Kidney capillary endothelial cell (primary cell): ENCODE data around the gene ZNF22.

Source experiments
- DNase-seq: peaks from one replicate; pipeline ENCODE4 v3.0.0-alpha.2; 2018; ENCODE audit warnings: low spot score

The ZNF22 gene

DNA sequence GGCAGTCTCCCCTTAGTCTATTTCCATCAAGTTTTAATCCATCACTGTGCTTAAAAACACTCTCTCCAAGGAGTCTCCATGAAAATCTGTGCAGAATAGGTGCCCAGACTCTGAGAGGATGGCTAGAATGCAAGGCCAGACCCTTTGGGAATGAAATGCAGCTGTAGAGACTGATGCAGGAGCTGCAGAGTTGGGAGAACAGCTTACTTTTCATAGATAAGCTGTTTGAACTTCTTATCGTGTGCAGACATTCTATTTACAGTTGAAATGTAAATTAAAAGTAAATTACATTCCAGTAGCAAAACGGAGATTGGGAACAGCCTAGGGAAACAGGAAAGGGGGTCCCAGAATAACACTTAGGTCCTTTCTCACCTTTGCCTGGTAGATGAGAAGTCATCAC is 14.9 kb downstream of the ZNF22 start:
- no peak for DNase-seq

DNA sequence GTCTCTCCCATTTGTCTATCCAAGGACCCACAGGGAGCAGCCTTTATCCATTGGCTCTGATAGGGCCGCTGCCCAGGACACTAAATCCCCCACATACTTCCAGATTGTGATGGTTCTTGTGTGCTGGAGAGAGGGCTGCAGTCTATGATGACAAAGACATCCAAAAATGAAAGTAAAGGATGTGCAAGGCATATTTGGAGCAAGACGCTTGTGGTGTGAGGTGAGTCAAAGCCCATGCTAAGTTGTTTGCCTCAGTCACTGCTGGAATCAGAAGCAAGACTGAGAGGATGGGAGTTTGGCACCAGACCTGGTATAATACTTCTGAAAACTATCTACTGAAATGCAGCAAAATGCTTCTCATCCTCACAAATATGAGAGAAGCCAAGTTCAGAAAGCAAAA is 22.7 kb downstream of the ZNF22 start:
- DNase-seq = no peak

DNA sequence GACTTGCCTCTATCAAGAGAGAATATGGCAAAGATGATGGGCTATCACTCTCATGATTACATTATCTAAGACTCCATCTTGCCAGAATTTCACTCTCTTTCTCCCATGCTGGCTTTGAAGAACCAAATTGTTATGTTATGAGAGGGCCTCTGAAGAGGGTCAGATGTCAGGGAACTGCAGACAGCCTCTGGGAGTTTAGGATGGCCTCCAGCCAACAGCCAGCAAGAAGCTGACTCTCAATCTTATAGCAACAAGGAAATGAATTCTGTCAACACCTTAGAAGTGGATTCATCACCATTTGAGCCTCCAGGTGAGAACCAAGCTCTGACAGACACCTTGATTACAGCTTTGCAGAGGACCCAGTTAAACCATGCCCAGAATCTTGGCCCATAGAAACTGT is 33.6 kb downstream of the ZNF22 start:
- no peak for DNase-seq

DNA sequence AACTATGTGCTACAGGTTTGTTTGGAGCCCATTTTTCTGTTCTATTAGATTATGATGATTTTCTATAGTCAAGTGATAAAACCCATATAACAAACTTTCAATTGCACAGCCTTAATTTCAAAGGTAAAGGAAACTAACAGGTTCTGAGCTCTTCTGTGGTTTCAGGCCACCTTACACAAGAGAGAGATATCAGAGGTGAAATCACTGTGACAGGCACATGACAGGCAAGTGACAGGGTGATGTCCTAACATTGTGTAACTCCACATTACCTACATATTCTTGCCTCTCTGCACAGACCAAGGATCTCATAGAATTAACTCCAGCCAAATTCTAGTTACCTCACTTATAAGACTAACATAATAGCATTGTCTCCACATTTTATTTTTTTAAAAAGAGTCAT is 35.0 kb downstream of the ZNF22 start:
- no peak for DNase-seq

DNA sequence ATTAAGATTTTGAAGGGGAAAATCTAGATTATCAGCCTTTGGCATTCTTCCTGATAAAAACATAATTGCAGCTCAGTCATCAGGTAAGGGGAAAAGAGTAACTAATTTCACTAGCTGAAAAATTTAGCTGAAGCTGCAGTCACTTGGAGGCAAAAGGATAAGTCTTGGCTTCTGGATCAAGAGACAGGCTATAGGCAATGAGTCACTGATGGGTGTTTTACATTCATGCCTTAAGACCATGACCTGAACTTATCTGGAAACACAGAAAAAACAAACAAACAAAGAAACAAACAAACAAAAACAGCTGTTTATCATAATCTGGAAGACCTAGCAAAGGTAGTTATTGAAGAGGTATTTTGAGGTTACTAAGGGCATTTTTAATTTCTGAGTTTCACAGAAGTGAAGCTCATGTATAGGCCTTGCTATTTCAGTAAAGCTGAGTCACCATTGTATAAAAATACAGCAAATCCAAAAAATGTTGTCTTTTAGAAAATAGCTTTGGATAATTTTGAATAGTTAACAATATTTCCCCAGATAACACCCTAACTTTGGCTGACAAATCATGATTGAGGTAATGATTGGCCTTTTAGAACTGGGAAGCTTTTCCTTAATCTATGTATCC is 40.3 kb downstream of the ZNF22 start:
- no peak for DNase-seq

DNA sequence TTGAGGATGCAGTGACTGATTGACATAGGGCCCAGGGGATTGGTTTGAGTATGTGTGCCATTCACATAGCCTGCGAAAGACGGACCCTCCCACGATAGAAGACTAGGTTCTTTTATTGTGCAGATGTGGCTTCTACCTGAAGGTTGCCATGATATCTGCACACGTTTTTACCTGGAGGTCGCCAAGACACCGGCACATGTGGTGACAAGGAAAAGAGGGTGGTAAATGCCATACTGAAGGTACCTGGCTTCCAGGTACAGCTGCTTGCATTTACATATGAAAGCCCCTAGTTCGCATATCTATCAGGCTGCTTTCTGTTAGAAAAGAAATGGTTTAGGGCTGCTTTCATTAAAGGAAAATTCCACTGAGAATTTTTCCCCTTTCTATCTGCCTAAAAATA is 43.6 kb downstream of the ZNF22 start:
- DNase-seq = no peak

DNA sequence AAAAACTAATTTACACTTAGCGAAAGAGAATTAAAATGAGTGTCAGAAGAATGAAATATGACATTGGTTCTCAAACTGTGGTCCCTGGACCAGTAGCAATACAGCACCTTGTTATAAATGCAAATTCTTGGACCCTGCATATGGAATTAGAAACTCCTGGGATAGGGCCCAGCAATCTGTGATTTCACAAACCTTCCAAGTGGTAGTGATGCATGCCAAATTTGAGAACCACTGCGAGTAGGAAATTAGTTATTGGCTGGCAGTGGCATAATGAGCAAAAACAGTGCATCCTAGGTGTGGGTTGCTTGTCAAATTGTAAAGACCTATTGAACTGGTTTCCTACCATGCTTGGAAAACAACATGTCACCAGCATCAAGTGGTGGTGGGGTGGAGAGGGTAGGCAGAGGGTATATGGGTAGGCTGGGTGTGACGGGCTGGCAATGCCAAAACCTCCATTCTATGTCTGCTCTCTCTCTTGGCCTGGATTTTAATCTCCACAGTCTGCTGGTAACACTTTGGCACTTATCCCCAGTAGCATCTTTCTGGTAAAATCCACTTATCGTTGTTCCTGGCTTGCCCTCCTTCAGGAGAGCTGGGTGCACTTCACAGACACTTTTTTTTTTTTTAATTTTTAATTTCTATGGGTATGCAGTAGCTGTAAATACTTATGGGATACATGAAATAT is 50.0 kb downstream of the ZNF22 start:
- no peak for DNase-seq

DNA sequence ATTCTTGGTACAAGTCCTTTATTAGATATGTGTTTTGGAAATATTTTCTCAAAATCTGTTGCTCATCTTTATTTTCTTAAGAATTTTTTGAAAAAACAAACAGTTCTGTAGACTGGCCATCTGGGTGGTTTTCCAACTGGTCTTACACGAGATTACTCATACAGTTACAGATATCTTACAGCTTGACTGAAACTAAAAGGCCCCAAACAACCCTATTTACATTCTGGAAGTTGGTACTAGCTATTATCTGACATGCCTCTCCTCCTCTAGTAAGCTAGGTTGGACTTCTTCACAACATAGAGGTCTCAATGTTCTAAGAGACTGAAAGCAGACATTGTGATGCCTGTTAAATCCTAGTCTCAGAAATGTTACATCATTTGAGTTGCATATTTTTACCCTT is 52.0 kb downstream of the ZNF22 start:
- DNase-seq = no peak

DNA sequence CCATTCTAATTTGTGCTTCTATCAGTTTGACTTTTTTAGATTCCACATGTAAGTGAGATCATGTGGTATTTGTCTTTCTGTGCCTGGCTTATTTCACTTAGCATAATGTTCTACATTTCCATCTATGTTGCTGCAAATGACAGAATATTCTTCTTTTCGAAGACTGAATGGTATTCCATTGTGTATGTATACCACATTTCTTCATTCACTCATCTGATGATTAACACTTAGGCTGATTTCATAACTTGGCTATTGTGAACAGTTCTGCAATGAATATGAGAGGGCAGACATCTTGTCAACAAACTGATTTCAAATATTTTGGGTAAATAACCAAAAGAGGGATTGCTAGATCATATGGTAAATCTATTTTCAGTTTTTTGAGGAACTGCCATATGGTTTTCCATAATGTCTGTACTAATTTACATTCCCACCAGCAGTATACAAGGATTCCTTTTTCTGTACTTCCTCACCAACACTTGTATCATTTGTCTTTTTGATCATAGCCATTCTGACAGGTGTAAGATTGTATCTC is 52.9 kb downstream of the ZNF22 start:
- no peak for DNase-seq
